GM12872 (cell line): ENCODE measurements around the gene RASAL2.
A peak's percentile ranks its signal among the peaks of the same experiment; 100 is the strongest.

Experiments used
- CTCF ChIP-seq: IDR thresholded peaks from 3 replicates; pipeline ENCODE4 v1.5.1; 2011; ENCODE audit warnings: low read depth, mild to moderate bottlenecking, low read length, moderate library complexity; ENCODE audit not compliant: insufficient read depth

The RASAL2 gene

GRCh38 chr1:178052650-178053461, 41.0 kb upstream of the RASAL2 start:
- TF ChIP-seq CTCF = no peak

GRCh38 chr1:178055093-178055492, 38.8 kb upstream of the RASAL2 start:
- TF ChIP-seq CTCF = peak; percentile 43

GRCh38 chr1:178055779-178056471, 38.0 kb upstream of the RASAL2 start:
- peak; percentile 30; the same call in 2 of the 3 replicates for TF ChIP-seq CTCF

- TF ChIP-seq CTCF = no peak
Measured at GRCh38 chr1:178057141-178057765, 36.7 kb upstream of the RASAL2 start.

- TF ChIP-seq CTCF = no peak
Measured at GRCh38 chr1:178057912-178058534, 35.9 kb upstream of the RASAL2 start.

- no peak for TF ChIP-seq CTCF
Measured at GRCh38 chr1:178060789-178061556, 32.9 kb upstream of the RASAL2 start.

GRCh38 chr1:178061620-178062019, 32.3 kb upstream of the RASAL2 start:
- TF ChIP-seq CTCF = no peak
